ENCODE measurements around the gene HOXD3.
A peak's percentile ranks its signal among the peaks of the same experiment; 100 is the strongest.

Gene HOXD3

GRCh38 chr2:176135035-176135440, 22.1 kb upstream of the HOXD3 start:
- DNase-seq, result no peak

GRCh38 chr2:176136374-176137251, 20.5 kb upstream of the HOXD3 start:
- no peak for DNase-seq

- DNase-seq, result no peak
Measured at GRCh38 chr2:176137252-176137580, 19.9 kb upstream of the HOXD3 start.

GRCh38 chr2:176137906-176138305, 19.2 kb upstream of the HOXD3 start:
- DNase-seq, result no peak

GRCh38 chr2:176138526-176138922, 18.6 kb upstream of the HOXD3 start:
- DNase-seq, result no peak

GRCh38 chr2:176138923-176139660, 18.0 kb upstream of the HOXD3 start:
- no peak for DNase-seq

- no peak for DNase-seq
Measured at GRCh38 chr2:176139661-176140512, 17.2 kb upstream of the HOXD3 start.

GRCh38 chr2:176140513-176141317, 16.4 kb upstream of the HOXD3 start:
- DNase-seq, result peak; percentile 82

- DNase-seq, result no peak
Measured at GRCh38 chr2:176142281-176142680, 14.8 kb upstream of the HOXD3 start.

- DNase-seq, result no peak
Measured at GRCh38 chr2:176145085-176145969, 11.8 kb upstream of the HOXD3 start.

- no peak for DNase-seq
Measured at GRCh38 chr2:176146101-176146500, 11.0 kb upstream of the HOXD3 start.

- no peak for DNase-seq
Measured at GRCh38 chr2:176146645-176147044, 10.5 kb upstream of the HOXD3 start.

- DNase-seq, result no peak
Measured at GRCh38 chr2:176147210-176147799, 9.8 kb upstream of the HOXD3 start.

GRCh38 chr2:176147800-176148496, 9.2 kb upstream of the HOXD3 start:
- DNase-seq, result no peak

- no peak for DNase-seq
Measured at GRCh38 chr2:176148751-176149421, 8.2 kb upstream of the HOXD3 start.

- no peak for DNase-seq
Measured at GRCh38 chr2:176149481-176149938, 7.6 kb upstream of the HOXD3 start.

- no peak for DNase-seq
Measured at GRCh38 chr2:176149939-176150583, 7.0 kb upstream of the HOXD3 start.

GRCh38 chr2:176150584-176151441, 6.3 kb upstream of the HOXD3 start:
- DNase-seq, result no peak

Data from stimulated activated CD8-positive, alpha-beta memory T cell treated with anti-CD3 and anti-CD28 coated beads, Interleukin-4, amount 100 ng/mL, for 48 hours (primary cell).